Right ventricle myocardium superior (tissue), 1 donor: ENCODE data around the gene FTH1. TPM values are rescaled to one million over a fixed set of nuclear protein-coding genes. Genes with fewer than 3 reads are reported as not detected.
A peak's percentile ranks its signal among the peaks of the same experiment; 100 is the strongest.

Experiments
- ATAC-seq: fragments of 200-7000 bp; cut with Tn5 transposase; one replicate; pipeline ENCODE4 v1.9.1; 2020; ENCODE audit warnings: mild to moderate bottlenecking; ENCODE audit not compliant: poor library complexity
- DNase-seq: peaks from one replicate; pipeline ENCODE4 v3.0.0-alpha.2; 2020
- intact Hi-C: fragments of 100-400 bp; cut with DNase I; formaldehyde crosslinking; loops from one replicate; pipeline ENCODE4 v1.11.2; 2022
- total RNA-seq: library from RNA; stranded (reverse); fragmentation: NEBNext Ultra II Directional; extraction: Animal tissue kit (Norgen Biotek cat#: 25700); gene quantifications from one replicate; pipeline ENCODE4 v1.2.1, GENCODE V29; 2021
- donor health status: DM: no; HTN: yes; CAD: no; lungs with severe emphysema.

The FTH1 gene
- total RNA-seq, 1 donor from 2014 or later, result 2,228 TPM

DNA sequence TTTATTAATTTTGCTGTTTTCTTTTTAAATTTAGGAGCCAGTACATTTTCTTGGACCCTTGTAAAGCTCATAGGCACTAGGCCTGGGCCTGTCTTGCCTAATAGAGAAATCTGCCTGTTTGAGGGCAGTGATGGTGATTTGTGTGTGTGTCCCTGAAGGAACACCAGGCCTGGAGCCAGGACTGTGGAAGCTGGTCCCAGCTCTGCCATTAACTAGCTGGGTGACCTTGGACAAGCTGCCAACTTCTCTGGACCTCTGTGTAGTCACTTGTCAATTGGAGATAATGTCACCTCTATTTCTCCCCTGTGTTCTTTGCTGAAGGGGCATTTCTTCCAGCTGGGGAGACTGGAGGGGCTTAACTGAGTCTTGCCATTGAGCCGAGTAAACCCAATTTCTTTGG is 16.0 kb upstream of the FTH1 start:
- ATAC-seq (peak; percentile 71), DNase-seq (peak; percentile 71)
- intact Hi-C loops, result no loop called here

DNA sequence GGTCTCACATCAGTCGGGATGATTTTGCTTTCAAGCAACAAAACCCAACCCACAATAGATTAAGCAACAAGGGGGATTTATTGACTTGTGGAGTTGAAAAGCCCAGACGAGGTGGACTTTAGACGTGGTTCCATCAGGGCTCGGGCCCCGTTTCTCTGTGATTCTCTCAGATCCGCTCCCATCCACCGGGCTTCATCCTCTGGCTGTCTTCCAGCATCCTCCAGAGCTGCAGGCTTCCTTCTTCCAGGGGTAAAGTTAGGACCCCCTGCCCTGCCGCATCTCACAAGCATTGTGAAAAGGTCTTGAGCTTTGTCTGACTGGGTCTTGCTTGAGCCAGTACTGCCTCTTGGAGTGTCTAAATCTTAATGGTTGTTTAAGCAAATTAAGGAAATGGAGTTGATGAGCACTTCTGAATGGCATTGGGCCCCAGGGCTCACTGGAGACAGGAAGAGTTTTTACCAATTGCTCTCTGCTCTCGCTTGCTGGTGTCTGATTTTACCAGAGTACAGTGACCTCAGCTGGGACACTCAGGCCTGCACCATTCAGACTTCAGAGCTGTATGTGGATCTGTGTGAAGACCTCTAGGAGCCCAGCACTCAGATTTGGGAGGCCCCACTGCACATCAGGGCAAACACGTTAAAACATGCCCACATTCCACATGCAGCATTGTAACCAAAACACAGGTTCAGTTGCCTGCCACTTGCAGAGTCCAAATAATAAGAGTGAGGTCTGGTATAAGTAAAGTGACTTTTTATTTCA is 13.5 kb upstream of the FTH1 start:
- DNase-seq (no peak), ATAC-seq (no peak)
- intact Hi-C loops, result no loop called here

DNA sequence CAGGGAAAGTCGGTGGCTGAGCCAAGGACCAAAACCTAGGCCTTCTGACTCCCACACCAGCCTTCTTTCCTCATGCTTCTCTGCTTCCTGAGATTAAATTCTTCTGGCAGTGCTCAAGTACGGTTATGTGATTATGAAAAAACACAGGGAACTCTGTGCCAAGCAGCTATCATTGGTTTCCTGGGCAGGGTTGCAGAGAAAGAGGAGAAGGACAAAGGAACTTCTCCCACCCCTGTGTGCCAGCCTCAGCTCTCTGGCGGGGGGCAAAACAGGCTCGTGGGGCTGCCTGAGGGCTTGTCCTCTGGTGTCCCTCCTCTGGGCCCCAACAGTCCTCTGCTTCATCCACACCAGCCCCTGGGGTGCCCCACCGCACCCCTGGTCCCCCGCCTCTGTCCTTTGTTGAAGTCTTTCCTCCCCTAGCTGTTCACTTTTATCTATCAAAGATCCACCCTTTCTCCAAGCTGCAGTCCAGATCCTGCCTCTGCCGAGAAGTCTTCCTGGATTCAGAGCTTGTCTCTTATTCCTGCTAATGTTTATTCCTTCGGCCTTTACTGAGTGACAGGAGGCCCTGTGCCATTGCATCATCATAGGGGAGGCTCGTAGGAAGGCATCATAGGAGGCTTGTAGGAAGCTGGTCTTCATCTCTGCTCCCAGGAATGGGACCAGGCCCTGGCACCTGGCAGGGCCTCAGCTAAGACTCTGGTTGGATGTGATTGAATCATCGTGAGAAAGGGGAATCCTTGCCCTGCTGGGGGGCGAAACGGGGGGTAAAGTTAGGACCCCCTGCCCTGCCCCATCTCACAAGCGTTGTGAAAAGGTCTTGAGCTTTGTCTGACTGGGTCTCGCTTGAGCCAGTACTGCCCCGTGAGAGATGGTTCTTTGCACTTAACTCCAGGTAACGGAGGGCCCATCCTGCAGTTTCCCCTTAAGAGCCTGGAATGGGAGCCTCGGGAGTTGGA is 11.5 kb upstream of the FTH1 start:
- ATAC-seq (peak; percentile 76), DNase-seq (no peak)
- intact Hi-C loops, result no loop called here

DNA sequence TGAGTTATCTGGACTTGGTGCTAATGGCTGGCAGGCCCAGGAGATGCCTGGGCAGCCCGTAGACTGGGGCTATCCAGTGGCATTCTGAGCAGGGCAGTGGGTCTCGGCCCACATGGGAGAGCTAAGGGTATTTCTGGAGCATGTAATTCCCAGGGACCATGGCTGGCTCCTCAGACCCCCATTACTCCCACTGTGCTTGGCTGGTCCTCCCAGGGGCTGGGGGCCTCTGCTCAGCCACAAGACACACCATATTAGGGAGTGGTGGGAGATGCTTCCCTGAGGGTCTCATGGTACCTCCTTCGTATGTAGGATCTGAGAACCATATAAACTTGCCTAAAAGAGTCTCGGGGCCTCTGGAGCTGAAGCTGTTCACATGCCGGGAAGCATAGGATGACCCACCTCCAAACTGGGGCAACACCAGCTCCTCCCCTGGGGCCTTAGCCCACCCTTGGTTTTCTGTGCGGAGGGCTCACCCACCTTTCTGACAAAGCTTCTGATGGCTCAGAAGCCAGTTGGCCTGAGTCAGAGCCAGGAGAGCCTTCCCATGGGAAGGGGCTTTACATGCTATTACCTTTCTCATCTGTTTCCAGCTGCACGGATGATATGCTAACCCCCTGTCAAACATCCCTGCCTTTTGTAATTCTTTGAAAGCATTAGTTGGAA is 9.5 kb upstream of the FTH1 start:
- DNase-seq, result no peak
- intact Hi-C loops, result no loop called here

DNA sequence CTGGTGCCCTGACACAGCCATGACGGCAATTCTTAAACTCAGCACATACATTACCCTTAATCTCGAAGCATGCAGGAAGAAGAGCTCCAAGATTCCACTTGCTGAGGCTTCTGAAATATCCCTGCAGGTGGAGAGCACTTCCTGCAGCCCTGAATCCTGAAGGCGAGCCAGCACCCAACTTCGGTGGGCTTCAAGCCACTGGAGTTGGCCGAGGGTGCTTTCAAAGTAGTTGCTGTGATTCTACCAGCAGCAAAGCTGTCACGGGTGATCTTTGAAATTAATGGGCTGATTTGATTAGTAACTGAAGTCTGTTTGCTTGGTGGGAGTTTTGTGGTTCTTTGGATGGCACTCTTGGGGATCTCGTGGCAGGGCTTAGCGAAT is 9.0 kb upstream of the FTH1 start:
- intact Hi-C loops, result no loop called here
- DNase-seq (no peak), ATAC-seq (no peak)

More for the DNA sequence above, 9.5 kb upstream of the FTH1 start:
- ATAC-seq, result no peak

DNA sequence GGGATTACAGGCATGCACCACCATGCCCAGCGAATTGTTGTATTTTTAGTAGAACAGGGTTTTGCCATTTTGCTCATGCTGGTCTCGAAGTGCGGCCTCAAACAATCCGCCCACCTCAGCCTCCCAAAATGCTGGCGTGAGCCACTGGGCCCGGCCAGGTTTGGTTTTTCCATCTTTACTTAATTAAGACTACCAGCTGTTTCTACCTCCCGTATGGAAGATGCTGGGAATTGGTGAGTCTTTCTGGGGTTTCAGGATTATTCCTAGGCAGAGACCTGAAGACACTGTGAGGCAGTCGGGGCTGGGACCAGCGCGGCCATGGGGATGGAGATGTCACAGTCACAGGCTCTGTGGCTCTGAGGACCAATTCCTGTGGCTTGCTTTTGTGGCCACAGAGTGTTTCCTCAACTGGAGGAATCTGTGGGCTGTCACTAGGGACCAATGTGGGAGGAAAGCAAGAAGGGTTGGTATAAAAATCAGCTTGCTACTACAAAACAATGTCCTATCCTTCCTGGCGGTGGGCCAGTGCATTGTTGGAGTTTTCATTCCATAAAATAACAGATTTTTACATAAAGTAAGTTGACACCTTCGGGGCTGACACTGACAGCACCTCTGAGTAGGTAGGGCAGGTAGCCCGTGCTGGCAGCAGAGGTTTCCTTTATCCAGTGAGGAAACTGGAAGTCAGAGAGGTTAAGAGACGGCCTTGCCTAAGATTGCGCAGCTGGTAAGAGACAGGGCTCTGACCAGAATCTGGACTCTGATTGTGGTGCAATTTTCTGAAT is 8.4 kb upstream of the FTH1 start:
- intact Hi-C loops, result no loop called here
- DNase-seq, result no peak

DNA sequence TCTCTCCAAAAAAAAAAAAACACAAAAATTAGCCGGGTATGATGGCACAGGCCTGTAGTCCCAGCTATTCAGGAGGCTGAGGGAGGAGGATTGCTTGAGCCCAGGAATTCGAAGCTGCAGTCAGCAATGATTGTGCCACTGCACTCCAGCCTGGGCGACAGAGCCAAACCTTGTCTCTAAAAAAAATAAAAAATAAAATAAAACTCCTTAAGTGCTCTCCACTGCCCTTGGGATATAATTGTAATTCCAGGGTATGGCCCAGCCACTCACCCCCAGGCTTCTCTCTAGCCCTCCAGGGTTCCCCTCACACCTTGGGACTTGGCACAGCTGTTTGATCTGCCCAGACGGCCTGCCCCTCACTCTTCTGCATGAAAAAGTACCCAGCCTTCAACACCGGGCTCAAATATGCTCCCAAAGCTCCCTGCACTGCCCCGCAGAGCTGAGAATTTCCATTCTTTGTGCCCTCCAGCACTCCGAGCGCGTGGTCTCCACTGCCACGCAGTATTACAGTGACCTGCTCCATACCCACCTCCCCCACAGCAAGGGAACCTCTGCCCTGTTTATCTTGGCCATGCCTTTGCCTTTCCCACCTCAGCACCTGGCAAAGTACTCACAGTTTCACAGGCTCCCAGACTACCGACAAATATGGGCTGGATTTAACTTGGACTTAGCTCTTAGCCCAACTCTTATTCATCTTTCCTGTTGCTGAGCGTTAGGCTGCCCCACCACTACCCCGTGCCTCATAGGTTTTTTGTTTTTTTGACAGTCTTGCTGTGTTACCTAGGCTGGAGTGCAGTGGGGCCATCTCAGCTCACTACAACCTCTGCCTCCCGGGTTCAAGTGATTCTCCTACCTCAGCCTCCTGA is 7.6 kb upstream of the FTH1 start:
- ATAC-seq, result no peak
- DNase-seq, result no peak
- intact Hi-C loops, result no loop called here

More for the DNA sequence above, 8.4 kb upstream of the FTH1 start:
- no peak for ATAC-seq

DNA sequence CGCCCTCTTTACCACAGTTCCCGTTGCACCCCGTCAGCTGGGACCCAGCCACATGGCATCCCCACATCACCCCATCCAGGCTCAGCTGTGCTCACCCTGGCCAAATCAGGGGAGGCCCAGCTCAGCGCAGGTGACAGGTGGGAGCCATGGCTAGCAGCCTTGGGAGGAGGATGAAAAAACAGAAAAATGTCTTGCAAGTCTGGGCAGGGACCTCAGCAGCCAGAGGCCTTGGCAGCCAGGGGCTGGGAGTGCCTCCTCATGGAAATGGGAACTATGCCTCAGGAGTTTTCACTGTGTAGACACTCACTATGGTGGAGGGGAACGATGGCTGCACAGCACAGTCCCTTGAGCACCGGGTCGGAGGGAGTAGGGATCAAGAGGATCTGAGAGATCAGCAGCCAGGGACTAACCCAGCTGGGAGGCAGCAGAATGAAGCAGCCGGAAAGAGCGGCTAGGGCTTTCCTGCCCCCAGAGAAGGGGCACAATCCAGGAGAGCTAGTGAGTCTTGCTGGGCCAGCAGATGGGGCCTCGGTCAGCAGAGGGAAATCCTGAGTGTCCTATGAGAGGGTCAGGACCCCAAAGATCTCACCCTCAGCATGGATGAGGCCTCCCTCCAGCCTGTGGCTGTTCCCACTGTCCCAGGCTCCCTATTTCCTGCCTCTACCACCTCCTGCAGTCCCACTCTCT is 6.2 kb upstream of the FTH1 start:
- ATAC-seq (no peak), DNase-seq (no peak)
- intact Hi-C loops, result no loop called here

DNA sequence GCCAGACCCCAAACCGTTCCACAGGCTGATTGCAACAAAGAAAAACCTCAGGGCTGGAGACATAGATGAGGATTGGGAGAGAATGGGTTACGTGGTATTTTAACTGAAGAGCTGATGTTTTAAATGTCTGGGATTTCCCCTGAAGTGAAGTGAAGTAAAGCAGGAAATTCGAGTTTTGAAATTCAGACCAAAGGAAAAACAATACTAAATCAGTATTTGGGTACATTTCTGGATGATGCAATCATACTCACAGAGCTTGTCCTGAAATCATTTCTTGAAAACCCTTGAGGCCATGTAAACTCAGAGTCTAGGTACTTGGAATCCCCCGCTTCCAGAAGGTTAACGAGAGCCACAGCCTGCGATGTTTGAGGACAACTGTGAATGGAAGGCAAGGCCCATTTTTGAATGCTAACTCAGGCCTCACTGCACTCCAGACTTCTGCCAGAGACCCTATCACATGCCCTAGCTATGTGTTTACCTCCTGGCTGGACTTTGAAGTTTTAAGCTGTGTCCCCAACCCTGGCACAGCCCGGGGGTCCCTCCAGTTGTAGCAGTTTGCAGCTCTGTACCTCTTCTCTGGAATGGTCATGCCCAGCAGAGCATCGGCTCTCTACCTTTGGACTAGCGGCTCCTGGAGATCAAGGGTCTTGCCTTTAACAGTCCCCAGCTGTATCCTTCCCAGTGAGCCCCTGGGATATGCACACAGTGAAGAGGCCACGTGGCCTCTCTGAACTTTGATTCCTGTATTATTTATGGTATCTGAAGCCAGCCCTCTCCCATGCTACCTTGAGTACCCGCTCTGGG is 5.4 kb upstream of the FTH1 start:
- intact Hi-C loops, result no loop called here
- ATAC-seq (peak; percentile 12), DNase-seq (no peak)

DNA sequence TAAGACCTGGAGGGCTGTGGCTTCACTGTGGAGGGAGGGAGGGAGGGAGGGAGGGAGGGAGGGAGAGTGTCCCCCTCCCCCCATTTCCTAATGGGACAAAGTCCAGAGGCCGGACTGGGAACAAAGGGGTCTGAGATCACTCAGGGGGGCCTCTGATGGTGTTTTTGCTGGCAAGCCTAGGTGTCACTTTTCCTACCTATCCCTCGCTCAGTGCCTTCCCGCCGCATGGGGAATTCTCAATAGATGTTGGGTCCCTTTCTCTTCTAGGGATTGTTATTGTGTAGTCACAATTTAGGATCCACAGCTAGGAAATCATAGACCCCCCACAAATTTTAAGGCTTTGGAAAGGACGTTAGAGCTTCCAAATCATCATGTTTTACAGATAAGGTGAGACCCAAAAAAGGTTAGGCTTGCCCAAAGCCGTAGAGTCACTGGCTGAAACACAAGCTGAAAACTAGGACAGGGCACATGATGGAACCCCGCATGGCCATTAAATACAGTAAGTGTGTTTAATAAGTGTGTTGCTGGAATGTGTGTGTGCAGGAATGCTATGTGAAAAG is 4.8 kb upstream of the FTH1 start:
- no peak for DNase-seq
- intact Hi-C loops, result no loop called here
- no peak for ATAC-seq

DNA sequence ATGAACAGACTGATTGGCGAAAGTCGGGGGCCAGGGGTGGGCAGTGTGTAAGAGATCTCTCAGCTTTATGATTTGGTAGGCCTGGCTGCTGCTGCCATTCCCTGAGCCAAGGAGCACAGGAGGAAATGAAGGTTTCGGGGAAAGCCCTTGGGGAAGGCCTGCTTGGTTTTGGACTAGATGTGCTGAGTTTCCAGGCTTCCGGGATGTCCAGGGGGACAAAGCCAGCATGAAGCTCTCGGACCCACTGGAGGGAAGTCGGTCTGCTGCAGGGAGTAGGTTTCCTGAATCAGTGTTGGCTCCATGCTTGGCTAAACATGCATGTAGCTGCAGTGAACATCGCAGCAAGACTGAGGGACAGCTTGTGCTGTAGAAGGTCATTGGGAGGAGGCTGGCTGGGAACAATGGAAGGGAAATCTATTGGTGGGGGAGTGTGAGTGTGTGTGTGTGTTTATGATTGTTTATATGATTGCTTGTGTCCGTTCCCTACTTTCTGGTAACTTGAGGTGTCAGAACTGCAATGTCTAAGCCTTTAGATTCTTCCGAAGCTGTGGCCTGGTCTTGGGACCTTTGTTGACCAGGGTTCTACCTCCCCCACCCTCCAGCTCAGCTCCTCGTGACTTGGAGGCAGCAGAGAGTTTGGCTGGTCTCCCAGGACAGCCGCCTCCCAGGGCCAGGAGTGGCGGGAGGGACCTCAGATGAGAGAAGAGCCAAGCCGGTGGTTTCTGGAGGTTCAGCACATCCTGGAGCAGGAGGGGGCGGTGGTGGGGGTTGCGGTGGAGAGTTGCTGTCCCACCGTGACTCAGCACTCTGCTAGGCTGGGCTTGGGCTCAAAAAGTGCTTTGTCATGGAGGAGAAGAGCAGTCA is 4.0 kb upstream of the FTH1 start:
- peak; percentile 65 for ATAC-seq
- intact Hi-C loops, result no loop called here
- peak; percentile 97 for DNase-seq

DNA sequence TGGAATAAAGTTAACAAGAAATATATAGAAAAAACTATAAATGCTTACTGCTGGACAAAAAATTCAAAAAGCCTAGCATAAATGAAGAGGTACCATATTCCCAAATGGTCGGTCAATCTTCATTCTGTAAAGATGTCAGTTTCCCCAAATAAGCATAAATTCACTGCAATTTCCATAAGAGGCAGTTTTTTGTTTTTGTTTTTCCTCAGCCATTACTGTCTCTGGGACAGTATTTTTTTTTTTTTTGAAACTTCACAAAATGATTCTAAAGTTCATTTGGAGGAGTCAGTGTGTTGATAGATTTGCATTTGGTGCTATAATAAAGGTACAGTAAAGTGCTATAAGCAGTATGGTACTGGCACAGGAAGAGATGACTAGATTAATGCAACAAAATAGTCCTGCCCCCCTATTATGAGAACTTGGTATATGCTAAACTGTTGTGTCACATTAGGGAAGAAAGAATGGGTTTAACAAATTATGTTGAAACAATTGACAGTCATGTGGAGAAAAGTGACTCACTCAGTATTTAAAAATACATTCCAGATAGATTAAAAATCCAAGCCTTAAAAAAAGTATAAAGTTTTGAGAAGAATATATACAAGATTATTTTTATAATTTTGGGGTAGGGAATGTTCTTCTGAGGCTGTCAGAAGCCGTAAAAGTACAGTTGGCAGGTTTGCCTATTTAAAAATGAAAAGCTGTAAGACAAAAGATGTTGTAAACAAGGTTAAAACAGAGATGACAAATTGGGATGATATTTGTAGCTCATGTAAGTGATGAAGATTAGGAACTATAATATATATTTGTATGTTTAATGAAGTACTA is 2.6 kb upstream of the FTH1 start:
- intact Hi-C loops, result no loop called here
- ATAC-seq (no peak), DNase-seq (no peak)

DNA sequence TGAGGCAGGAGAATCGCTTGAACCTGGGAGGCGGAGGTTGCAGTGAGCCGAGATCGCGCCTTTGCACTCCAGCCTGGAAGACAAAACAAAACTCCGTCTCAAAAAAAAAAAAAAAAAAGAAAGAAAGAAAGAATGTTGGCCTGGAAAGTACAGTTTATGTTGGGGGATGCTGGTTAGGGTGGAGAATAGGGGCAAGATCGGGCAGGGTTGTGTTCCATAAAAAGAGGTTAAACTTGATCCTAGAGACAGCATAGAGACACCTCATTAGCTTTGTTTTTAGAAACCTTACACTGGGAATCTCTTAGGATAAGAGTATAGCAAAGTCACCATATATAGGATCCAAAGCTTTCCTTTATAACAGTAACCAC is 1.9 kb upstream of the FTH1 start:
- intact Hi-C loops, result no loop called here
- DNase-seq (no peak), ATAC-seq (no peak)

DNA sequence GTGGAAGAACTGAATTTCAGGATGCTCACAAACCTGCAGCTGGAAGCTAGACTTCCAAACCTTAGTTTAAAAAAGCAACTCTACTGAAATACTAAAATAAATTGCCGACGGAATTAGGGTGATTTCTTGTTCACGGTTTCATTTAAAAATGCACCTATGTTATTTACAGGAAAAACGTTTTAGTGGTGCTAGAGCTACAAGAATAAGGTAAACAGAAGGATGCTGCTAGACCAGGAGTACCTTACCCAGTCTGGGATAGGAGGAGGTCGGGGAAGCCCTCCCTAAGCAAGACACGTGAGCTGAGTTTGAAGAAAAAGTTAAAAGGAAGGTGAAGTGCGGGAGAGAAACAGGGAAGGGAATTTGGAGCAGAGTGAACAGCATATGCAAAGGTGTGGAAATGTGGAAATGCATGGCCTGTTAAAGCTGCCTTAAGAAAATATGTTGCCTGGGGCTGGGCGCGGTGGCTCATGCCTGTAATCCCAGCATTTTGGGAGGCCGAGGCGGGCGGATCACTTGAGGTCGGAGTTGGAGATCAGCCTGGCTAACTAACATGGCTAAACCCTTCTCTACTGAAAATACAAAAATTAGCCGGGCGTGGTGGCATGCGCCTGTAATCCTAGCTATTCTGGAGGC is 1.4 kb upstream of the FTH1 start:
- ATAC-seq (no peak), DNase-seq (no peak)
- intact Hi-C loops, result no loop called here
